Measurements from ENCODE around the gene LONRF2. TPM values are rescaled to one million over a fixed set of nuclear protein-coding genes. Genes with fewer than 3 reads are reported as not detected.

The LONRF2 gene
- total RNA-seq, 4 donors from 2014 or later, result 2.3 to 4.8 (median 2.6) TPM

- H3K4me1 ChIP-seq, result no peaks in the 10 kb centered on the region
- intact Hi-C loops (cut with DNase I; ENCODE audit: low total_unique reads) (no loop called here), in situ Hi-C loops (cut with MboI; ENCODE audit: low pct_ligation_motif_present in 1 of 4, low pct_unique_long_range_greater_than_20kb in 1 of 4, low sequenced_read_pairs in 3 of 4) (no loop called here)
- DNase-seq, result no peak
- no peak overlapping the region for H3K4me3 ChIP-seq
- no peaks in the 10 kb centered on the region for H3K36me3 ChIP-seq
- no peak overlapping the region for H3K27ac ChIP-seq
- WGBS, 2 donors (ENCODE audit: low coverage in 1 of 2), result 88 to 90% methylated on average over 9 to 12 of the region's 12 CpGs
- no peaks in the 10 kb centered on the region for H3K27me3 ChIP-seq
- H3K9me3 ChIP-seq, result no peaks in the 10 kb centered on the region
- TF ChIP-seq POLR2AphosphoS5 (IDR thresholded peaks at IDR 0.05), result no peak
- TF ChIP-seq POLR2A (IDR thresholded peaks at IDR 0.05), result no peak
- TF ChIP-seq CTCF (IDR thresholded peaks at IDR 0.05), result no peak
- TF ChIP-seq EP300 (IDR thresholded peaks at IDR 0.05; ENCODE audit: low read depth), result no peak
These were observed 44.6 kb downstream of the LONRF2 start for GRCh38 chr2:100277540-100278207.

GRCh38 chr2:100276716-100277115 lies 45.6 kb downstream of the LONRF2 start:
- H3K27ac ChIP-seq, result no peak overlapping the region
- in situ Hi-C loops (cut with MboI; ENCODE audit: low pct_ligation_motif_present in 1 of 4, low pct_unique_long_range_greater_than_20kb in 1 of 4, low sequenced_read_pairs in 3 of 4), result no loop called here
- no peaks in the 10 kb centered on the region for H3K27me3 ChIP-seq
- DNase-seq, result no peak
- 79 to 88% methylated on average over 3 to 4 of the region's 4 CpGs for WGBS, 2 donors (ENCODE audit: low coverage in 1 of 2)
- no peaks in the 10 kb centered on the region for H3K36me3 ChIP-seq
- no peaks in the 10 kb centered on the region for H3K4me1 ChIP-seq
- no peak overlapping the region for H3K4me3 ChIP-seq
- no peaks in the 10 kb centered on the region for H3K9me3 ChIP-seq
- TF ChIP-seq POLR2AphosphoS5 (IDR thresholded peaks at IDR 0.05) (no peak), CTCF (IDR thresholded peaks at IDR 0.05) (no peak), EP300 (IDR thresholded peaks at IDR 0.05; ENCODE audit: low read depth) (no peak)
- intact Hi-C loops (cut with DNase I; ENCODE audit: low total_unique reads), result no loop called here

- in situ Hi-C loops (cut with MboI; ENCODE audit: low pct_ligation_motif_present in 1 of 4, low pct_unique_long_range_greater_than_20kb in 1 of 4, low sequenced_read_pairs in 3 of 4) (no loop called here), intact Hi-C loops (cut with DNase I; ENCODE audit: low total_unique reads) (no loop called here)
- 89% methylated on average over 10 of the region's 10 CpGs; no CpG with 5 or more reads in 1 of the 2 donors for WGBS, 2 donors (ENCODE audit: low coverage in 1 of 2)
- TF ChIP-seq POLR2A (IDR thresholded peaks at IDR 0.05) (no peak), EP300 (IDR thresholded peaks at IDR 0.05; ENCODE audit: low read depth) (no peak), POLR2AphosphoS5 (IDR thresholded peaks at IDR 0.05) (no peak), CTCF (IDR thresholded peaks at IDR 0.05) (no peak)
- DNase-seq, result no peak
- Histone ChIP-seq H3K9me3 (no peaks in the 10 kb centered on the region), H3K27me3 (no peaks in the 10 kb centered on the region), H3K4me1 (no peaks in the 10 kb centered on the region), H3K4me3 (no peak overlapping the region), H3K36me3 (no peaks in the 10 kb centered on the region), H3K27ac (no peak overlapping the region)
These were observed 47.1 kb downstream of the LONRF2 start for GRCh38 chr2:100275200-100275589.

- H3K27me3 ChIP-seq, result no peaks in the 10 kb centered on the region
- H3K36me3 ChIP-seq, result no peaks in the 10 kb centered on the region
- DNase-seq, result no peak
- no peak overlapping the region for H3K4me3 ChIP-seq
- no peak for TF ChIP-seq POLR2AphosphoS5 (IDR thresholded peaks at IDR 0.05)
- no peak for TF ChIP-seq EP300 (IDR thresholded peaks at IDR 0.05; ENCODE audit: low read depth)
- no peak for TF ChIP-seq CTCF (IDR thresholded peaks at IDR 0.05)
- no peak for TF ChIP-seq POLR2A (IDR thresholded peaks at IDR 0.05)
- in situ Hi-C loops (cut with MboI; ENCODE audit: low pct_ligation_motif_present in 1 of 4, low pct_unique_long_range_greater_than_20kb in 1 of 4, low sequenced_read_pairs in 3 of 4) (loop anchor here in 1 of 4 donors (25.0 kb wide), 2 partner anchors 712 to 937 kb away; partner anchors contain the start of genes EIF5B and TXNDC9), intact Hi-C loops (cut with DNase I; ENCODE audit: low total_unique reads) (no loop called here)
- H3K4me1 ChIP-seq, result no peaks in the 10 kb centered on the region
- H3K9me3 ChIP-seq, result no peaks in the 10 kb centered on the region
- WGBS, 2 donors (ENCODE audit: low coverage in 1 of 2), result 87% methylated on average over 17 of the region's 17 CpGs; no CpG with 5 or more reads in 1 of the 2 donors
- H3K27ac ChIP-seq, result no peak overlapping the region
These were observed 47.6 kb downstream of the LONRF2 start for GRCh38 chr2:100274566-100275199.

Measured in transverse colon (tissue), 4 donors.